BJ (cell line): Measurements from ENCODE around the gene PHOSPHO2. TPM values are rescaled to one million over a fixed set of nuclear protein-coding genes. Genes with fewer than 3 reads are reported as not detected.
A peak's percentile ranks its signal among the peaks of the same experiment; 100 is the strongest.

Experiments
- CTCF ChIA-PET: fragments of 350-600 bp; formaldehyde crosslinking; extraction: SDS; loops from one replicate; lab custom pipeline; 2021; ENCODE audit warnings: antibody characterized with exemption, inconsistent platforms; lab: Yijun Ruan, JAX
- POLR2A ChIA-PET: fragments of 300-600 bp; sonication (Branson Sonifier 250); formaldehyde crosslinking; extraction: SDS; loops from one replicate; lab custom pipeline; 2021; ENCODE audit warnings: antibody characterized with exemption; lab: Charles Lee
- DNase-seq: peaks from one replicate; pipeline ENCODE4 v3.0.0-alpha.2; 2011; ENCODE audit warnings: low read depth
- H3K27me3 ChIP-seq: 2 replicates; pipeline ENCODE4 v1.6.0; 2011; ENCODE audit warnings: low read length; ENCODE audit not compliant: control insufficient read depth, insufficient read depth
- H3K36me3 ChIP-seq: 2 replicates; pipeline ENCODE4 v1.5.1; 2011; ENCODE audit warnings: low read length; ENCODE audit not compliant: control insufficient read depth, insufficient read depth
- H3K4me3 ChIP-seq: 2 replicates; pipeline ENCODE4 v1.5.1; 2011; ENCODE audit warnings: low read depth, mild to moderate bottlenecking, control low read depth, low read length
- CTCF ChIP-seq: IDR thresholded peaks from 2 replicates; pipeline ENCODE4 v1.5.1; 2011; ENCODE audit warnings: low read depth, mild to moderate bottlenecking, control low read depth, inconsistent platforms, low read length, moderate library complexity; ENCODE audit not compliant: insufficient read depth
- polyA plus RNA-seq: library from polyadenylated mRNA; depleted of rRNA; stranded (reverse); fragments of >200 nt; gene quantifications from 2 replicates; pipeline ENCODE4 v1.2.3, GENCODE V29; 2011

PHOSPHO2 gene
- polyA plus RNA-seq, 1 experiment: 0.40 TPM

GRCh38 chr2:169732075-169732474 lies 37.8 kb downstream of the PHOSPHO2 start:
- POLR2A ChIA-PET: no interaction called here

GRCh38 chr2:169732583-169733358 lies 38.5 kb downstream of the PHOSPHO2 start:
- no peaks in the 10 kb centered on the region for H3K36me3 ChIP-seq
- TF ChIP-seq CTCF: no peak
- ChIA-PET CTCF (no interaction called here), POLR2A (no interaction called here)
- DNase-seq: no peak
- H3K4me3 ChIP-seq: peak overlapping the region; percentile 66
- H3K27me3 ChIP-seq: no peaks in the 10 kb centered on the region

More at GRCh38 chr2:169732075-169732474, 37.8 kb downstream of the PHOSPHO2 start:
- H3K27me3 ChIP-seq: no peaks in the 10 kb centered on the region
- H3K4me3 ChIP-seq: no peak overlapping the region
- CTCF ChIA-PET: no interaction called here
- no peak for DNase-seq
- no peaks in the 10 kb centered on the region for H3K36me3 ChIP-seq
- TF ChIP-seq CTCF: no peak

- POLR2A ChIA-PET: no interaction called here
Observed at GRCh38 chr2:169734169-169734847, 40.0 kb downstream of the PHOSPHO2 start.

GRCh38 chr2:169735623-169736022 lies 41.4 kb downstream of the PHOSPHO2 start:
- Histone ChIP-seq H3K4me3 (no peak overlapping the region), H3K27me3 (no peaks in the 10 kb centered on the region), H3K36me3 (no peaks in the 10 kb centered on the region)
- ChIA-PET POLR2A (no interaction called here), CTCF (interaction anchor here (0.9 kb wide), 1 partner anchor 19 kb away, joined by 3 read pairs; no protein-coding TSS in a partner anchor)
- DNase-seq: no peak
- TF ChIP-seq CTCF: no peak

More at GRCh38 chr2:169734169-169734847, 40.0 kb downstream of the PHOSPHO2 start:
- Histone ChIP-seq H3K27me3 (no peaks in the 10 kb centered on the region), H3K36me3 (no peaks in the 10 kb centered on the region), H3K4me3 (peak overlapping the region; percentile 66)
- CTCF ChIA-PET: interaction anchor here (0.9 to 1.0 kb wide), 2 partner anchors 9 to 18 kb away, joined by 3 to 4 read pairs; no protein-coding TSS in a partner anchor
- DNase-seq: no peak
- TF ChIP-seq CTCF: no peak

GRCh38 chr2:169736902-169737301 lies 42.6 kb downstream of the PHOSPHO2 start:
- H3K36me3 ChIP-seq: no peaks in the 10 kb centered on the region
- ChIA-PET POLR2A (no interaction called here), CTCF (interaction anchor here (0.6 kb wide), 1 partner anchor 15 kb away, joined by 3 read pairs; no protein-coding TSS in a partner anchor)
- H3K27me3 ChIP-seq: no peaks in the 10 kb centered on the region
- TF ChIP-seq CTCF: no peak
- no peak for DNase-seq
- H3K4me3 ChIP-seq: no peak overlapping the region
